H1 (cell line): ENCODE results near the gene RAB11FIP5. TPM values are rescaled to one million over a fixed set of nuclear protein-coding genes. Genes with fewer than 3 reads are reported as not detected.

Source experiments
- CTCF ChIA-PET: fragments of 300-600 bp; sonication (Branson Sonifier 250); formaldehyde crosslinking; loops from one replicate; lab custom pipeline; 2021; ENCODE audit not compliant: partially characterized antibody; lab: Charles Lee
- POLR2A ChIA-PET: fragments of 300-600 bp; sonication (Branson Sonifier 250); formaldehyde crosslinking; loops from one replicate; lab custom pipeline; 2021; ENCODE audit warnings: inconsistent platforms; ENCODE audit not compliant: partially characterized antibody; lab: Charles Lee
- DNase-seq, 2 experiments: peaks; one replicate each; pipeline versions ENCODE4 v3.0.0 to v3.0.0-alpha.2; 2010 to 2022; ENCODE audit warnings: low spot score in 2 of 2, low read depth in 1 of 2, mixed read lengths in 1 of 2
- FAIRE-seq: peaks from 2 replicates; lab custom pipeline; 2011; peaks lifted over from hg19 to GRCh38; lab: Jason Lieb, UNC
- H2AFZ ChIP-seq: 2 replicates; pipeline ENCODE4 v1.8.1; 2012; ENCODE audit warnings: low read length, inconsistent platforms
- H2AK5ac ChIP-seq: 2 replicates; pipeline ENCODE4 v1.6.1; 2013; ENCODE audit warnings: low read depth, low read length
- H2BK120ac ChIP-seq: replicated peaks from 2 replicates; pipeline ENCODE3; 2013; ENCODE audit warnings: low read depth, low read length, inconsistent platforms
- H2BK12ac ChIP-seq: 2 replicates; pipeline ENCODE4 v1.6.1; 2013; ENCODE audit warnings: low read depth, low read length
- H2BK15ac ChIP-seq: 2 replicates; pipeline ENCODE4 v1.6.1; 2013; ENCODE audit warnings: low read length
- H2BK20ac ChIP-seq: 2 replicates; pipeline ENCODE4 v1.6.1; 2013; ENCODE audit warnings: low read length
- H2BK5ac ChIP-seq: 2 replicates; pipeline ENCODE4 v1.6.1; 2013; ENCODE audit warnings: low read depth, low read length
- H3K14ac ChIP-seq: 2 replicates; pipeline ENCODE4 v1.6.1; 2013; ENCODE audit warnings: inconsistent platforms; ENCODE audit not compliant: insufficient read length
- H3K18ac ChIP-seq: 2 replicates; pipeline ENCODE4 v1.6.1; 2013; ENCODE audit warnings: low read length; ENCODE audit errors: extremely low read depth
- H3K23ac ChIP-seq: 2 replicates; pipeline ENCODE4 v1.6.1; 2013; ENCODE audit warnings: inconsistent platforms; ENCODE audit not compliant: insufficient read length
- H3K23me2 ChIP-seq: 2 replicates; pipeline ENCODE4 v1.6.1; 2013; ENCODE audit warnings: low read depth, low read length
- H3K27ac ChIP-seq: 2 replicates; pipeline ENCODE4 v1.6.1; 2011; ENCODE audit warnings: low read depth, low read length, inconsistent platforms
- H3K27me3 ChIP-seq, 4 experiments: replicated peaks in 1 of 4; 1 replicate in 1 of 4; 2 replicates in 3 of 4; pipeline versions ENCODE4 v1.6.1 to v1.8.1; 2011 to 2013; ENCODE audit warnings: low read length in 3 of 4, mild to moderate bottlenecking in 3 of 4, inconsistent platforms in 2 of 4, mixed read lengths in 2 of 4, moderate library complexity in 1 of 4; ENCODE audit not compliant: control insufficient read depth in 3 of 4, insufficient read depth in 3 of 4; ENCODE audit errors: extremely low read depth in 1 of 4
- H3K36me3 ChIP-seq, 4 experiments: 2 replicates each; pipeline versions ENCODE4 v1.6.1 to v1.8.1; 2011 to 2013; ENCODE audit warnings: mild to moderate bottlenecking in 4 of 4, low read length in 3 of 4, moderate library complexity in 2 of 4, control low read depth in 1 of 4, inconsistent platforms in 1 of 4; ENCODE audit not compliant: insufficient read depth in 4 of 4, control insufficient read depth in 2 of 4
- H3K4ac ChIP-seq: replicated peaks from 2 replicates; pipeline ENCODE3; 2013; ENCODE audit warnings: low read length, low read depth, mixed read lengths, inconsistent platforms; ENCODE audit not compliant: insufficient read length
- H3K4me1 ChIP-seq, 4 experiments: replicated peaks in 1 of 4; 1 replicate in 1 of 4; 2 replicates in 3 of 4; pipeline versions ENCODE4 v1.6.1 to v1.8.1; 2011 to 2013; ENCODE audit warnings: low read length in 3 of 4, inconsistent platforms in 2 of 4, mixed read lengths in 1 of 4; ENCODE audit not compliant: insufficient read depth in 4 of 4, control insufficient read depth in 3 of 4
- H3K4me2 ChIP-seq, 2 experiments: 2 replicates each; pipeline versions ENCODE4 v1.6.1 to v1.8.1; 2011 to 2013; ENCODE audit warnings: low read depth in 2 of 2, low read length in 2 of 2, control low read depth in 1 of 2, inconsistent platforms in 1 of 2, mild to moderate bottlenecking in 1 of 2; ENCODE audit not compliant: insufficient read depth in 1 of 2
- H3K4me3 ChIP-seq, 4 experiments: fragments of 200-600, 300-600 bp in 1 of 4; sonication (generic), shearing (Covaris generic), sonication (Bioruptor Twin) in 1 of 4; 2 replicates each; pipeline versions ENCODE4 v1.5.1 to v1.8.1; 2011 to 2016; ENCODE audit warnings: low read length in 4 of 4, low read depth in 3 of 4, control low read depth in 2 of 4, inconsistent platforms in 2 of 4, mild to moderate bottlenecking in 2 of 4, mixed read lengths in 1 of 4, moderate library complexity in 1 of 4; ENCODE audit not compliant: insufficient read depth in 2 of 4; ENCODE audit errors: extremely low read depth in 1 of 4
- H3K56ac ChIP-seq: replicated peaks from 2 replicates; pipeline ENCODE3; 2013; ENCODE audit warnings: low read depth, mild to moderate bottlenecking, mixed read lengths, low read length, inconsistent platforms; ENCODE audit not compliant: insufficient read length
- H3K79me1 ChIP-seq: 2 replicates; pipeline ENCODE4 v1.6.1; 2013; ENCODE audit warnings: low read depth, low read length, control low read depth
- H3K79me2 ChIP-seq, 2 experiments: 2 replicates each; pipeline versions ENCODE4 v1.6.1 to v1.8.1; 2012 to 2013; ENCODE audit warnings: low read length in 2 of 2, mild to moderate bottlenecking in 2 of 2, inconsistent platforms in 1 of 2; ENCODE audit not compliant: insufficient read depth in 2 of 2, control insufficient read depth in 1 of 2
- H3K9ac ChIP-seq, 4 experiments: replicated peaks in 1 of 4; 1 replicate in 1 of 4; 2 replicates in 3 of 4; pipeline versions ENCODE4 v1.6.1 to v1.8.1; 2011 to 2013; ENCODE audit warnings: low read depth in 3 of 4, low read length in 3 of 4, control low read depth in 2 of 4, mild to moderate bottlenecking in 2 of 4, moderate library complexity in 2 of 4, inconsistent platforms in 1 of 4; ENCODE audit errors: extremely low read depth in 1 of 4
- H3K9me3 ChIP-seq, 2 experiments: 2 replicates each; pipeline versions ENCODE4 v1.6.1 to v1.8.1; 2012 to 2013; ENCODE audit warnings: mild to moderate bottlenecking in 2 of 2, moderate library complexity in 2 of 2, control low read depth in 1 of 2, inconsistent platforms in 1 of 2, low read depth in 1 of 2, low read length in 1 of 2, mixed read lengths in 1 of 2; ENCODE audit not compliant: insufficient read depth in 2 of 2
- H4K20me1 ChIP-seq, 2 experiments: replicated peaks in 1 of 2; 2 replicates each; pipeline versions ENCODE3 to v1.8.1; 2011 to 2013; ENCODE audit warnings: inconsistent platforms in 2 of 2, low read length in 2 of 2, mild to moderate bottlenecking in 1 of 2; ENCODE audit not compliant: insufficient read depth in 2 of 2, control insufficient read depth in 1 of 2
- H4K5ac ChIP-seq: 2 replicates; pipeline ENCODE4 v1.6.1; 2013; ENCODE audit warnings: low read length, low read depth, mixed read lengths, inconsistent platforms; ENCODE audit not compliant: insufficient read length
- H4K8ac ChIP-seq: 2 replicates; pipeline ENCODE4 v1.8.0; 2013; ENCODE audit warnings: mild to moderate bottlenecking, moderate library complexity, low read length, inconsistent platforms; ENCODE audit not compliant: insufficient read depth; ENCODE audit errors: extremely low read depth
- H4K91ac ChIP-seq: replicated peaks from 2 replicates; pipeline ENCODE3; 2013; ENCODE audit warnings: low read length, mixed read lengths, inconsistent platforms; ENCODE audit not compliant: insufficient read length
- ASH2L ChIP-seq: fragments of 200-600, 300-600 bp; sonication (generic); IDR thresholded peaks from one replicate; pipeline ENCODE4 v1.7.1; 2017; ENCODE audit warnings: low read length
- CEBPB ChIP-seq: IDR thresholded peaks from 2 replicates; pipeline ENCODE4 v1.6.1; 2012; ENCODE audit warnings: low read depth, low read length
- CHD2 ChIP-seq: IDR thresholded peaks from 2 replicates; pipeline ENCODE4 v1.6.1; 2012; ENCODE audit warnings: low read length, improper control_type of control experiment
- CTBP2 ChIP-seq: IDR thresholded peaks from 2 replicates; pipeline ENCODE4 v1.7.0; 2011; ENCODE audit warnings: borderline replicate concordance, mild to moderate bottlenecking, moderate library complexity, mixed read lengths, low read length; ENCODE audit not compliant: insufficient read depth, insufficient read length
- FOSL1 ChIP-seq: IDR thresholded peaks from 2 replicates; pipeline ENCODE4 v1.6.1; 2011; ENCODE audit warnings: mild to moderate bottlenecking, low read depth, low read length, moderate library complexity; ENCODE audit not compliant: insufficient read depth
- TEAD4 ChIP-seq: IDR thresholded peaks from 2 replicates; pipeline ENCODE4 v1.6.1; 2012; ENCODE audit warnings: low read depth, low read length, inconsistent platforms, mixed read lengths
- WGBS, 2 experiments: shearing (Covaris generic) in 1 of 2; methylation state at CpG; one replicate each; pipeline versions ENCODE4 v1.1.6 to v1.1.7; 2013 to 2015; ENCODE audit warnings: low lambda C conversion rate in 2 of 2, mixed read lengths in 2 of 2, inconsistent platforms in 1 of 2, low coverage in 1 of 2, missing lambda C conversion rate in 1 of 2; ENCODE audit not compliant: insufficient replicate concordance in 2 of 2, insufficient coverage in 1 of 2, insufficient read length in 1 of 2; ENCODE audit errors: extremely low coverage in 1 of 2, missing lambda C conversion rate in 1 of 2; 5-methylcytosine and 5-hydroxymethylcytosine counted together
- polyA plus RNA-seq, 7 experiments: library from polyadenylated mRNA; depleted of rRNA in 3 of 7; stranded (reverse) in 5 of 7; unstranded in 2 of 7; fragments of >200 nt in 5 of 7; fragments of 200-250 nt in 2 of 7; gene quantifications; 1 replicate in 5 of 7; 2 replicates in 1 of 7; 4 replicates in 1 of 7; pipeline versions ENCODE4 v1.2.1 to v1.2.3, GENCODE V29; 2011 to 2013; ENCODE audit warnings: missing spikeins in 2 of 7, mixed read lengths in 2 of 7
- total RNA-seq: library from RNA; stranded (reverse); fragmentation: NEBNext Ultra II Directional; extraction: Animal tissue kit (Norgen Biotek cat#: 25700); gene quantifications from 2 replicates; pipeline ENCODE4 v1.2.1, GENCODE V29; 2021
- TF ChIP-seq, protein P1 (sequence below): IDR thresholded peaks from 2 replicates; pipeline ENCODE4 v1.6.1; 2012; ENCODE audit warnings: inconsistent platforms

Gene RAB11FIP5
- total and polyA plus RNA-seq, 2 of the 8 experiments (the other 6 are each of a cell fraction or from before 2014, with no cell fraction given): 6.3 to 17.0 TPM

DNA sequence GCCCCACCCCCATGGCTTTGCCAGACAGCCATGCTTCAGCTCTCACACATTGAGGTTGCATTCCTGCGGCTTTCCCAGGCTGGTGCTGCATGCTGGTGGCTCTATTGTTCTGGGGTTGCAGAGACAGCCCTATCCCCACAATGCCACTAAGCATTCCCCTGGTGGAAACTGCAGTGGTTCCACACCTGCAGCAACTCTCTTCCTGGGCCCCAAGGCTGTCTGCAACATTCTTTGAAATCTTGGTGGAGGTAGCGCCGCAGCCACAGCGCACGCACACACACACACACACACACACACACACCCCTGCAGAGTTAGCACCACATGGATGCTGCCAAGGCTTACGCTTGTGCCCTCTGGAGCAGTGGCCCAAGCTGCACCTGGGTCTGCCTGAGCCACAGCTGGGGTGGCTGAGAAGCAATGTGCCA is 62.6 kb downstream of the RAB11FIP5 start:
- WGBS, 2 experiments: 97% methylated on average over 6 of the region's 6 CpGs; no CpG with 5 or more reads in 1 of the 2 experiments
- Histone ChIP-seq H3K36me3 (no peaks in the 10 kb centered on the region), H3K4me1 (peaks cover 0 to 7% (median 3%) of the 10 kb centered on the region in 4 experiments; a peak in 4 of 7 replicates), H3K79me2 (no peaks in the 10 kb centered on the region), H2BK5ac (no peak overlapping the region), H3K79me1 (no peaks in the 10 kb centered on the region; the same call in 1 of the 2 replicates), H3K27me3 (no peaks in the 10 kb centered on the region), H2AK5ac (no peak overlapping the region), H2AFZ (no peak overlapping the region), H3K14ac (no peak overlapping the region), H3K9ac (0 out of 7 replicates have a peak overlapping the region, but pooled peaks of 1 of the 4 experiments have one; percentile 16), H3K23me2 (no peaks in the 10 kb centered on the region), H3K23ac (no peak overlapping the region), H3K56ac (peak overlapping the region; percentile 1), H3K4me2 (peak overlapping the region in 1 of 2 experiments; percentile 6; a peak in 1 of 4 replicates), H3K9me3 (no peaks in the 10 kb centered on the region), H2BK12ac (0 out of 2 replicates have a peak overlapping the region, but pooled peaks have one; percentile 1), H2BK20ac (no peak overlapping the region), H2BK120ac (no peak overlapping the region), H4K5ac (no peak overlapping the region), H3K18ac (no peak overlapping the region), H3K27ac (no peak overlapping the region), H3K4ac (no peak overlapping the region), H2BK15ac (no peak overlapping the region), H3K4me3 (no peak overlapping the region), H4K91ac (no peak overlapping the region), H4K20me1 (no peaks in the 10 kb centered on the region), H4K8ac (no peak overlapping the region)
- FAIRE-seq (peak; percentile 28), DNase-seq (no peak)
- ChIA-PET CTCF (interaction anchor here (0.7 to 2.0 kb wide), 5 partner anchors 9 to 156 kb away, joined by 3 to 7 read pairs (median 4); no protein-coding TSS in a partner anchor), POLR2A (interaction anchor here (0.5 to 1.2 kb wide), 3 partner anchors 9 to 185 kb away, joined by 3 read pairs; no protein-coding TSS in a partner anchor)
- peak; percentile 35 for TF ChIP-seq ASH2L
- TF ChIP-seq CHD2: no peak
- TF ChIP-seq CTBP2: no peak
- TF ChIP-seq, protein P1, sequence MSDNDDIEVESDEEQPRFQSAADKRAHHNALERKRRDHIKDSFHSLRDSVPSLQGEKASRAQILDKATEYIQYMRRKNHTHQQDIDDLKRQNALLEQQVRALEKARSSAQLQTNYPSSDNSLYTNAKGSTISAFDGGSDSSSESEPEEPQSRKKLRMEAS: 0 out of 2 replicates have a peak, but pooled peaks have one; percentile 15
- TF ChIP-seq CEBPB: no peak
- TF ChIP-seq TEAD4: 0 out of 2 replicates have a peak, but pooled peaks have one; percentile 40
- no peak for TF ChIP-seq FOSL1
